Vagina (tissue), 2 donors: ENCODE results near the gene SIK3.

Source experiments
- POLR2A ChIP-seq, 2 donors: fragments of 450-650 bp; IDR thresholded peaks; one replicate each; pipeline ENCODE4 v1.6.1; 2017; ENCODE audit warnings: antibody characterized with exemption in 2 of 2, mild to moderate bottlenecking in 2 of 2, moderate library complexity in 2 of 2
- TF ChIP-seq, protein P1 (sequence below), 3 experiments: fragments of 450-650 bp in 2 of 3; fragments of 200-600 bp in 1 of 3; sonication (generic) in 1 of 3; IDR thresholded peaks; one replicate each; pipeline ENCODE4 v1.5.1; 2017 to 2019; ENCODE audit warnings: antibody characterized with exemption in 3 of 3, mild to moderate bottlenecking in 2 of 3, moderate library complexity in 2 of 3

DNA sequence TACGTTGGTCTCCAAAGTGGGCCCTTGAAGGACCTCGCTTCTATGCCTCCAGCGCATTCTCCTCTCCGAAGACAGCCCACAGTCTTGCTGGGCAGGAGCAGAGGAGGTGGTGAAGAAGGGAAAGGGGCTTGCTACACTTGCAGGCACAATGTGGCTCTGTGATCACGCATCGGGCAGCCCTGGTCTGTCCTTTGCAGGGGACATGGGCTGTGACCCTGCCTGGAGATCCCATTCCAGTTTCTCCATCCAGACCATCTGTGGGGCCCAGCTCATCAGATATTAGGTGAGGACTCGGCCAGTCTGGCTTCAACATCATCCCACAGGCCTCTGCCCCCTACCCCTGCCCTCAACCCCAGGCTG is 261.6 kb downstream of the SIK3 start:
- TF ChIP-seq, protein P1, sequence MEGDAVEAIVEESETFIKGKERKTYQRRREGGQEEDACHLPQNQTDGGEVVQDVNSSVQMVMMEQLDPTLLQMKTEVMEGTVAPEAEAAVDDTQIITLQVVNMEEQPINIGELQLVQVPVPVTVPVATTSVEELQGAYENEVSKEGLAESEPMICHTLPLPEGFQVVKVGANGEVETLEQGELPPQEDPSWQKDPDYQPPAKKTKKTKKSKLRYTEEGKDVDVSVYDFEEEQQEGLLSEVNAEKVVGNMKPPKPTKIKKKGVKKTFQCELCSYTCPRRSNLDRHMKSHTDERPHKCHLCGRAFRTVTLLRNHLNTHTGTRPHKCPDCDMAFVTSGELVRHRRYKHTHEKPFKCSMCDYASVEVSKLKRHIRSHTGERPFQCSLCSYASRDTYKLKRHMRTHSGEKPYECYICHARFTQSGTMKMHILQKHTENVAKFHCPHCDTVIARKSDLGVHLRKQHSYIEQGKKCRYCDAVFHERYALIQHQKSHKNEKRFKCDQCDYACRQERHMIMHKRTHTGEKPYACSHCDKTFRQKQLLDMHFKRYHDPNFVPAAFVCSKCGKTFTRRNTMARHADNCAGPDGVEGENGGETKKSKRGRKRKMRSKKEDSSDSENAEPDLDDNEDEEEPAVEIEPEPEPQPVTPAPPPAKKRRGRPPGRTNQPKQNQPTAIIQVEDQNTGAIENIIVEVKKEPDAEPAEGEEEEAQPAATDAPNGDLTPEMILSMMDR (IDR thresholded peaks at IDR 0.05): no peak
- no peak for TF ChIP-seq POLR2A (IDR thresholded peaks at IDR 0.05)
